ENCODE data around the gene CTIF. TPM values are rescaled to one million over a fixed set of nuclear protein-coding genes. Genes with fewer than 3 reads are reported as not detected.

Gene CTIF
- total RNA-seq, 2 donors from 2014 or later: 30.6 to 61.2 TPM

DNA sequence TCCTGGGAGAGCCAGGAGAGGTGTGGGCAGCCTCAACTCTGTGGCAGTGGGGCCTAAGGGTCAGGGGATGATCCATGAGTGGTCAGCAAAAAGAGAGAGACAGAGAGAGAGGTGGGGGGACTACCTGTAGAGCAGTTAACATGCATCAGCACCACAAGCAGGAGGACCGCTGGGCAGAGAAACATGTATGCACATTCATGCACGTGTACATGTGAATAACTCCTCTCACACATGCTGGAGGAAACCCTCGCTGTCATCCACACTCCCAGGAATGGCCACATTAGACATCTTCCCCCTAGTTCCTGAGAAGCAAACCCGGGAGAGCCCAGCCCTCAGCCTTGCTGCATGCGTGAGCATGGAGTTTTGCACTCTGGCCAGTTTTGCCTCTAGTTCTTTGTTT is 245.8 kb downstream of the CTIF start:
- Histone ChIP-seq H3K4me1 (peaks cover 0 to 74% of the 10 kb centered on the region in 2 donors), H3K9me3 (no peaks in the 10 kb centered on the region), H3K27me3 (no peaks in the 10 kb centered on the region), H3K27ac (peak overlapping the region in 1 of 2 donors; percentile 98), H3K36me3 (no peaks in the 10 kb centered on the region), H3K4me3 (no peak overlapping the region)
- no peak for DNase-seq (ENCODE audit: low spot score)
- TF ChIP-seq, protein P1, sequence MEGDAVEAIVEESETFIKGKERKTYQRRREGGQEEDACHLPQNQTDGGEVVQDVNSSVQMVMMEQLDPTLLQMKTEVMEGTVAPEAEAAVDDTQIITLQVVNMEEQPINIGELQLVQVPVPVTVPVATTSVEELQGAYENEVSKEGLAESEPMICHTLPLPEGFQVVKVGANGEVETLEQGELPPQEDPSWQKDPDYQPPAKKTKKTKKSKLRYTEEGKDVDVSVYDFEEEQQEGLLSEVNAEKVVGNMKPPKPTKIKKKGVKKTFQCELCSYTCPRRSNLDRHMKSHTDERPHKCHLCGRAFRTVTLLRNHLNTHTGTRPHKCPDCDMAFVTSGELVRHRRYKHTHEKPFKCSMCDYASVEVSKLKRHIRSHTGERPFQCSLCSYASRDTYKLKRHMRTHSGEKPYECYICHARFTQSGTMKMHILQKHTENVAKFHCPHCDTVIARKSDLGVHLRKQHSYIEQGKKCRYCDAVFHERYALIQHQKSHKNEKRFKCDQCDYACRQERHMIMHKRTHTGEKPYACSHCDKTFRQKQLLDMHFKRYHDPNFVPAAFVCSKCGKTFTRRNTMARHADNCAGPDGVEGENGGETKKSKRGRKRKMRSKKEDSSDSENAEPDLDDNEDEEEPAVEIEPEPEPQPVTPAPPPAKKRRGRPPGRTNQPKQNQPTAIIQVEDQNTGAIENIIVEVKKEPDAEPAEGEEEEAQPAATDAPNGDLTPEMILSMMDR (IDR thresholded peaks at IDR 0.05): no peak

DNA sequence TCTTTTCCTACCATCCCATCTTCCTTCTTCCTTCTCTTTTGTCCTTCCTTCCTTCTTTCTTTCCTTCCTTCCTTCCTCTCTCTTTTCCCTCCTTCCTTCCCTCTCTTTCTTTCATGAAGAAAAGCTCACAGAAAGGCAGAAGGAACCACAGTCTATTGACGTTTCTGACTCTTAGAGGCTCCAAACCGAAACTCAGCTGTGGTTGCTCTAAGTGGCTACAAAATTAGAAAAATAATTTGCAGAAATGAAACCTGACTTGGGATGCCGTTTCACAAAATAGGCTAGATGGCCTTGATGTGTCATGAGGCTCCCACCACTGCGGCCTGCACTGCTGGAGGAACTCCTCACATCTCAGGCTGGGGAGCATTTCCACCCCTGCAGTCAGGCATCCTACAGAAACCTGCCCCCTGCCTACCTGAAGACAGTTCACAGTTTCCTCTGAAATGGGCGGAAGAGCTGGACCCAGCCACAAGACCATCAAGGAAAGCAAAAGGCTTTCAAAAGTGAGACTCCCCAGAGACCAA is 246.3 kb downstream of the CTIF start:
- Histone ChIP-seq H3K9me3 (no peaks in the 10 kb centered on the region), H3K4me3 (no peak overlapping the region), H3K36me3 (no peaks in the 10 kb centered on the region), H3K4me1 (peaks cover 0 to 74% of the 10 kb centered on the region in 2 donors), H3K27me3 (no peaks in the 10 kb centered on the region), H3K27ac (no peak overlapping the region)
- DNase-seq (ENCODE audit: low spot score): no peak
- TF ChIP-seq, protein P1 (IDR thresholded peaks at IDR 0.05): no peak

DNA sequence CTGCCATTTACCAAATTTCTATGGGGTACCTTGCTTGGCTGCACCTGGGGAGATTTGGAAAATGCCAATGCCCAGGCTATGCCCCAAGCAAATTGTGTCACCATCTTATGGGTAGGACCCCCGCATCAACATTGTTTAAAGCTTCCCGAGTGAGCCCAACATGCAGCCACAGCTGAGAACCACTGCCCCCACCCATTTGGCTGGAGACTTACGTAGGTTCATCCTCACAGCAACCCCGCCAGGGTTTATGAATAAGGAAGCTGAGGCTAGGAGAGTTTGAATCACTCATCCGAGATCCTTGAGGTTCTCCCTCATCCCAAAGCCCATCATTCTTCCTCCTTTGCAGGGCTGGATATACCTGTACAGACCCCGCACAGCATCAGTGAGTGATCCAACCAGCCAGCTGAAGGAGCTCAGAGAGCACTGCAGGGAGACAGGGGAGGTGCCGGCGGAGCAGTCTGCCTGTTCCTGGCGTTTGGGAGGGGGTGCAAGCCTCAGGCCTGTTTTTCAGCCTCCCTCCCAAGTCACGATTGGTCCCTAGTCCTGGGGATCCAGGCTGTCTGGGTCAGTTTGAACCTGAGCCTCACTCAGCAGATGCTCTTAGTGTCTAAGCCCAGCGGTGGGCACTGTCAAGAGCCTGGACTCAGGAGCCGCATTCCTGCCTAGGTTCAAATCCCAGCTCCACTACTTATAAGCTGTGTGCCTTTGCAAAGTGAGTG is 247.1 kb downstream of the CTIF start:
- DNase-seq (ENCODE audit: low spot score): no peak
- Histone ChIP-seq H3K9me3 (no peaks in the 10 kb centered on the region), H3K27ac (no peak overlapping the region), H3K36me3 (no peaks in the 10 kb centered on the region), H3K27me3 (no peaks in the 10 kb centered on the region), H3K4me1 (peaks cover 0 to 74% of the 10 kb centered on the region in 2 donors), H3K4me3 (no peak overlapping the region)
- TF ChIP-seq, protein P1 (IDR thresholded peaks at IDR 0.05): no peak

DNA sequence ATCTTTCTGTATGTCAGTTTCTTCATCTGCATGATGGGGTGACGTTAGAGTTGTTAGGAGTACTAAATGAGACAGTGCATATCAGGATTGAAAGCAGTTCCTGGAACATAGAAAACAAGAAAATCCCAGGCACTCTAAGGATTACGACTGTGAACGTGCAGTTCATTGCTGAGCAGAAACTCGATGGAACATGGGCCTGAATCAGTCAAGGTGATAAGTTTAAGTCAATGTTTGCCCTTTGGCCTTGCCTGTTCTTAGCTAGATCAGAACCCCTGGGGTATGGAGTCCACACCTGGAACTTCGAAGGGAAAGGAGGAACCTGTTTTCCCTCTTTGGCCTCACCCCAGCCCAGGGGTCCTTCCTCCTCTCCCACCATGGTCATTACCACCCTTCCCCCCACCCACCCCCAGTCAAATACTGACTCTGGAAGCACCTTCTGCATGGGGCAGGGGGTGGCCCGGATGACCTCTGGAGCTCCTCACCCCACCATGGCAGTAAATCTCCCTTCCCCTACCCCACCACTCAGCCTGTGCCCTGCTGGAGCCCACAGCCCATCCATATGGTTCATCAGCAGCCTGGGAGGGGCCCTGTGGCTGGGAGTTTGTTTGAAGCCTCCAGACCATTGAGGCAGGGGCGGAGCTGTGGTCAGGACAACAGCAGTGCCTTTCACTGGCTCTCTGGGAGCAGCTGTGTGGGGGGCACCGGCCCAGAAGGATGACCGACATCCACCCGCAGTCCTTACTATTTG is 247.8 kb downstream of the CTIF start:
- no peaks in the 10 kb centered on the region for H3K36me3 ChIP-seq
- H3K27me3 ChIP-seq: no peaks in the 10 kb centered on the region
- TF ChIP-seq, protein P1 (IDR thresholded peaks at IDR 0.05): no peak
- H3K4me3 ChIP-seq: no peak overlapping the region
- H3K9me3 ChIP-seq: no peaks in the 10 kb centered on the region
- H3K27ac ChIP-seq: peak overlapping the region in 1 of 2 donors; percentile 87
- no peak for DNase-seq (ENCODE audit: low spot score)
- H3K4me1 ChIP-seq: peaks cover 0 to 76% of the 10 kb centered on the region in 2 donors

DNA sequence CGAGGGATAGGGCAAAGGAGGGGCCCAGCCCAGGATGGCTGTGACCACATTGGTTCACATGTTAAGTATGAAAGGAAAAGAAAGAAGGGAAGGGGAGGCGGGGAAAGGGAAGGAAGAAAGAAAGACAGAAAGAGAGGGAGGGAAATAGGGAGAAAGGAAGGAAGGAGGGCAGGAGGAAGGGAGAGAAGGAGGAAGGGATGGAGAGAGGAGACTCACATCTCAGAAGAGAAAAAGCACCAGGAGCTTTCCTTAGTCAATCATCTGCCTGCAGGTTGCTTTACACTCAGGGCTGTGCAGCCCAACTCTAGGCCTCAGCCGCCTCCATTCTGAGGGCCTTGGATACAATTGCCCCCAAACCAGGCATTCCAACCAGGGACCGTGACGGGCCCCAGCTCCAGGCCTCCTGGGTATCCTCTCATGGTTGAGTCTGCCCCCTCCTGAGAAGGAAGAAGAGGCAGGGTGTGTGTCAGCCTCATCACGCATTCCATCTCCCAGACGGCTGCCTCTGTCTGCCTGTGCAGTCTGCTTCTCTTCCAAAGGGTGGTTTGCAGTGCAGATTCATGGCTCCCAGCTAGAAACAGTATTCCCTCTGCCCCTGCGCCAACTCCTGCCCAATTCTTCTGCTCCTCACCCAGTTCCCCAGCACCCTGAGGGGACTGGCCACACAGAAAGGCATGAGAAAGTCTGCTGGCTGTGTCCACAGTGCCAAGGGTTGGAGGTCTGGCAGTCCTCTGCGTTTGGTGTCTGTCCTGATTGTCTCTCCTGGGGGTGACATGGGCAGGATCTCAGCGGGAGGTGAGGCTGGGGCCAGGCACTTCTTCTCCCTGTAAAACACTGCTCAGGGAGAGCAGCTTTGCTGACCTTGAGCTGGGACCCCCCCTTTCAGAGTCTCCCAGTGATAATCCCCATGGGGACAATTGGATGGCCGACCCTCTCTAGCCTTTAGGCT is 248.6 kb downstream of the CTIF start:
- peak overlapping the region; percentile 48 to 87 for H3K27ac ChIP-seq
- H3K36me3 ChIP-seq: no peaks in the 10 kb centered on the region
- no peak overlapping the region for H3K4me3 ChIP-seq
- TF ChIP-seq, protein P1 (IDR thresholded peaks at IDR 0.05): no peak
- no peak for DNase-seq (ENCODE audit: low spot score)
- H3K27me3 ChIP-seq: no peaks in the 10 kb centered on the region
- peaks cover 0 to 72% of the 10 kb centered on the region in 2 donors for H3K4me1 ChIP-seq
- no peaks in the 10 kb centered on the region for H3K9me3 ChIP-seq

Measured in right atrium auricular region (tissue), 2 donors.